SU-DHL-6 (cell line): ENCODE results near the gene RABEPK.
"Not testable (repeated sequence)": the region's sequence is repeated elsewhere in the genome, so short reads cannot be mapped to it uniquely, and the experiment has no call there.

Experiments used
- CTCF ChIP-seq: fragments of 200-600 bp; sonication (generic); IDR thresholded peaks from one replicate; pipeline ENCODE4 v1.5.1; 2017; ENCODE audit warnings: antibody characterized with exemption, mild to moderate bottlenecking, low read length, moderate library complexity; ENCODE audit not compliant: insufficient read depth, poor library complexity, severe bottlenecking
- EZH2phosphoT487 ChIP-seq: fragments of 200-600 bp; sonication (generic), shearing (Covaris generic); conservative IDR thresholded peaks from 2 replicates; pipeline ENCODE4 v1.6.1; 2018; ENCODE audit warnings: mild to moderate bottlenecking, antibody characterized with exemption, low read length, moderate library complexity, mixed read lengths

GRCh38 chr9:125264068-125264467 is 63.7 kb downstream of the RABEPK start:
- TF ChIP-seq CTCF, EZH2phosphoT487: not testable (repeated sequence)
